Common myeloid progenitor, CD34-positive (primary cell): ENCODE measurements around the gene STX8.
"Not testable (repeated sequence)": the region's sequence is repeated elsewhere in the genome, so short reads cannot be mapped to it uniquely, and the experiment has no call there.

Source experiments
- CTCF ChIA-PET: fragments of 350-600 bp; sonication (Branson Sonifier 250); formaldehyde crosslinking; loops from one replicate; lab custom pipeline; 2021; ENCODE audit warnings: antibody characterized with exemption; lab: Charles Lee
- POLR2A ChIA-PET: fragments of 350-600 bp; sonication (Branson Sonifier 250); formaldehyde crosslinking; loops from one replicate; lab custom pipeline; 2021; ENCODE audit warnings: antibody characterized with exemption; lab: Charles Lee
- DNase-seq, 3 donors: peaks; one replicate each; pipeline versions ENCODE4 v3.0.0 to v3.0.0-alpha.2; 2013
- H3K27ac ChIP-seq, 2 experiments: 1 replicate in 1 of 2; 2 replicates in 1 of 2; pipeline ENCODE4 v1.7.0; 2013; ENCODE audit warnings: inconsistent platforms in 2 of 2, low read length in 2 of 2, mild to moderate bottlenecking in 2 of 2, low read depth in 1 of 2, moderate library complexity in 1 of 2; ENCODE audit not compliant: severe bottlenecking in 2 of 2, insufficient read depth in 1 of 2, poor library complexity in 1 of 2
- H3K27me3 ChIP-seq, 5 experiments: replicated peaks in 2 of 5; 1 replicate in 3 of 5; 2 replicates in 2 of 5; pipeline versions ENCODE4 v1.6.1 to v1.7.0; 2013; ENCODE audit warnings: low read length in 4 of 5, mild to moderate bottlenecking in 2 of 5, moderate library complexity in 2 of 5, inconsistent platforms in 1 of 5; ENCODE audit not compliant: insufficient read depth in 5 of 5, control insufficient read depth in 4 of 5
- H3K36me3 ChIP-seq, 4 experiments: 1 replicate in 2 of 4; 2 replicates in 2 of 4; pipeline versions ENCODE4 v1.6.1 to v1.7.0; 2013; ENCODE audit warnings: low read length in 3 of 4, control low read depth in 1 of 4, mild to moderate bottlenecking in 1 of 4; ENCODE audit not compliant: control insufficient read depth in 4 of 4, insufficient read depth in 4 of 4
- H3K4me1 ChIP-seq, 4 experiments: 1 replicate in 3 of 4; 2 replicates in 1 of 4; pipeline versions ENCODE4 v1.6.1 to v1.7.1; 2013; ENCODE audit warnings: low read length in 3 of 4, mild to moderate bottlenecking in 3 of 4, control low read depth in 1 of 4, inconsistent platforms in 1 of 4, moderate library complexity in 1 of 4; ENCODE audit not compliant: control insufficient read depth in 4 of 4, insufficient read depth in 4 of 4; ENCODE audit errors: control extremely low read depth in 1 of 4
- H3K4me3 ChIP-seq, 7 experiments: 1 replicate in 4 of 7; 2 replicates in 3 of 7; pipeline versions ENCODE4 v1.5.1 to v1.7.0; 2013; ENCODE audit warnings: mild to moderate bottlenecking in 7 of 7, low read length in 6 of 7, moderate library complexity in 6 of 7, inconsistent platforms in 2 of 7, low read depth in 2 of 7, control low read depth in 1 of 7; ENCODE audit not compliant: insufficient read depth in 4 of 7, control insufficient read depth in 1 of 7; ENCODE audit errors: extremely low read depth in 1 of 7
- H3K9me3 ChIP-seq, 5 experiments: 1 replicate in 4 of 5; 2 replicates in 1 of 5; pipeline versions ENCODE4 v1.6.1 to v1.7.1; 2013; ENCODE audit warnings: low read length in 4 of 5, mild to moderate bottlenecking in 2 of 5, inconsistent platforms in 1 of 5, low read depth in 1 of 5, moderate library complexity in 1 of 5; ENCODE audit not compliant: control insufficient read depth in 4 of 5, insufficient read depth in 2 of 5; ENCODE audit errors: control extremely low read depth in 1 of 5
- WGBS: methylation state at CpG from one replicate; pipeline ENCODE4 v1.1.5; 2013; ENCODE audit not compliant: insufficient coverage; 5-methylcytosine and 5-hydroxymethylcytosine counted together

Gene STX8

GRCh38 chr17:9376177-9376576 is 199.4 kb downstream of the STX8 start:
- H3K4me3 ChIP-seq, H3K27ac ChIP-seq, H3K4me1 ChIP-seq, DNase-seq, H3K9me3 ChIP-seq, H3K27me3 ChIP-seq, POLR2A ChIA-PET, H3K36me3 ChIP-seq, CTCF ChIA-PET: not testable (repeated sequence)
- WGBS, result 99% methylated on average over 6 of the region's 9 CpGs

- Histone ChIP-seq H3K27me3 (no peaks in the 10 kb centered on the region), H3K27ac (no peak overlapping the region), H3K36me3 (peaks cover 0 to 2% (median 0%) of the 10 kb centered on the region in 4 experiments), H3K4me3 (no peak overlapping the region), H3K9me3 (peaks cover 0 to under 1% (median 0%) of the 10 kb centered on the region in 5 experiments), H3K4me1 (peaks cover 0 to 13% (median 3%) of the 10 kb centered on the region in 4 experiments)
- DNase-seq, result no peak
- ChIA-PET POLR2A (no interaction called here), CTCF (no interaction called here)
- WGBS, result 100% methylated on average over 2 of the region's 4 CpGs
These were observed 204.6 kb downstream of the STX8 start for GRCh38 chr17:9371019-9371418.

DNA sequence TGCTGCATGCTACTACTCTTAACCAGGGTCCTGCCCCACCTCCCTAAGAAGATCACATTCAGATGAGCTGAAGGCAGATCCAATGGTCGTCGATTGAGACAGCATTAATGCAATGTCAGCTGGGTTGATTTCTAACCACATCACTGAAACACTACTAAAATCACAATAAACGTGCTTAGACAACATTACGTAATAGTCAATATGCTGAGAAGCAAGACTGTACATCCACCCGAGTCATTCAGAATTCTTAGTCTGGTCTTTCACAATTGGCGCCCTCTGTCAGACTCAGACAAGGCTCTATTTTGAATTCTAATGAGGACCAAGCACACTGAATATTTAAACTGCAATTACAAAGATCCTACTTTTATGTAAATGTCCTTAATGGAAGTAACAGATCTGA is 205.2 kb downstream of the STX8 start:
- peaks cover 0 to 13% (median 3%) of the 10 kb centered on the region in 4 experiments for H3K4me1 ChIP-seq

DNA sequence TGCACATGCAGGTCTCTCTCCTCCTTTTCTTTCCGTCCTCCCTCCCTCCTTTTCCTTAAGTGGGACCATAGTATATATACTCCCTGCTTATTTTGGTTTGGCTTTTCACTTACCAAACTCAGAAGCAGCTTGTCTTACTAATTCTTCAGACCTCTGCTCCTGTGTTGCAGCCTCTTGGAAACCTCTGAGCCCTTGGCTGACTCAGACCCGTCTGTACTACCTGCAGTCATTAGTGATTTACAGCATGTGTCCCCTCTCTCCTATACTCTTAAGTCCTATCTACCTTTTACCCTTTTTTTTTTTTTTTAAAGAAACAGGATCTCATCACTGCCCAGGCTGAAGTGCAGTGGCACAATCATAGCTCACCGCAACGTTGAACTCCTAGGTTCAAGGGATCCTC is 207.0 kb downstream of the STX8 start:
- ChIA-PET CTCF (no interaction called here), POLR2A (no interaction called here)
- Histone ChIP-seq H3K27me3 (no peaks in the 10 kb centered on the region), H3K4me3 (no peak overlapping the region), H3K4me1 (peaks cover 0 to 13% (median 3%) of the 10 kb centered on the region in 4 experiments), H3K36me3 (no peaks in the 10 kb centered on the region), H3K9me3 (no peaks in the 10 kb centered on the region), H3K27ac (no peak overlapping the region)
- WGBS, result 95% methylated on average over 4 of the region's 4 CpGs
- DNase-seq, result no peak

More for the DNA sequence above, 205.2 kb downstream of the STX8 start:
- WGBS, result 84% methylated on average over 6 of the region's 6 CpGs
- Histone ChIP-seq H3K36me3 (no peaks in the 10 kb centered on the region), H3K9me3 (no peaks in the 10 kb centered on the region), H3K27ac (no peak overlapping the region), H3K4me3 (no peak overlapping the region), H3K27me3 (no peaks in the 10 kb centered on the region)
- ChIA-PET POLR2A (no interaction called here), CTCF (no interaction called here)
- peak in 2 of 3 donors; percentile 28 to 40 for DNase-seq

DNA sequence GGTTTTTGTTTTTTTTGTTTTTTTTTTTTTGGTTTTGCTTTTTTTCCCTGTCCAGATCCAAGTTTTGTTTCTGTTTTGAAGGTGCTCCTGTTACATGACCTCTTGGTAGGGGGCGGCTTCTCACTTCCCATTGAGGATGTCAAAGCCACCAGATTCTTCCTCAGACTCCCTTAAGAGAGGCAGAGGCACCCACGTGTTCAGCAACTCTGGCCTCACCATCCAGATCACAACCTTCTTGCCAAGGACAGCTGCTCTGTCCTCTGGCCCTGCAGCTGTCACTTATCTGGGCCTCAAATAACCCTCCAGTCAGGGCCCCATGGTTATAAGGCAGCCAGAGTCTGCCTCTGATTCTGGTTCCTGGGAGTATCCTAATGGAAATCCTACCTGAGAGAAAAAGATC is 208.5 kb downstream of the STX8 start:
- 92% methylated on average over 2 of the region's 2 CpGs for WGBS
- ChIA-PET CTCF (no interaction called here), POLR2A (no interaction called here)

DNA sequence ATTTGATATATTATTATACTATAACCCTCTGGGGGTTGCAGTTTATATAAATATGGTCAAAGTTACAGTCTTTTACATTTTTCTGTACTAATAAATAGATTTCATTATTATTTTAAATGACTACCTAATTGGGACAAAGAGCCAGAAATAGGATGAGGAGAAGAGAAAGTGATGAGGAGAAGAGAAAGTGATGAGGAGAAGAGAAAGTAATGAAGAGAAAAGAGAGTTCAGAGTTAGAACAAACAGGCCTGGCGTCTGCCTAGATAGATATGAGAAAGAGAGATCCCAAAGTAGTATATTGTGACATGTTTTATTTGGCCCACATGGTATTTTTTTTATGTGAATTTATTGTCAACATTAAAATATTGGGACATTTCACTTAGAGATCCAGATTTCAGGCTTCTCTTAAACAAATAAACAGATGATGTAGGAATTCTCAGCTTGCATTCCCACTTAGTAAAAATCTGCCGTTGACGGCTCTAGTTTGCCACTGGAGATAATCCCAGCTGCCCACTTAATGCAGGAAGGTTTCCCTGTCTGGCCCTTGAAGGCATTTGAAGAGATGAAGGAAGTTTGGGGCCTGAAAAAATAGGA is 210.7 kb downstream of the STX8 start:
- Histone ChIP-seq H3K27me3 (no peaks in the 10 kb centered on the region), H3K9me3 (no peaks in the 10 kb centered on the region), H3K27ac (no peak overlapping the region), H3K4me1 (peaks cover 0 to 5% (median 2%) of the 10 kb centered on the region in 4 experiments), H3K4me3 (no peak overlapping the region), H3K36me3 (no peaks in the 10 kb centered on the region)
- 97% methylated on average over 3 of the region's 3 CpGs for WGBS
- no peak for DNase-seq
- CTCF ChIA-PET, result no interaction called here
- POLR2A ChIA-PET, result no interaction called here

More for the DNA sequence above, 208.5 kb downstream of the STX8 start:
- no peaks in the 10 kb centered on the region for H3K9me3 ChIP-seq
- no peaks in the 10 kb centered on the region for H3K27me3 ChIP-seq
- DNase-seq, result no peak
- H3K36me3 ChIP-seq, result no peaks in the 10 kb centered on the region
- peaks cover 0 to 13% (median 3%) of the 10 kb centered on the region in 4 experiments for H3K4me1 ChIP-seq
- H3K4me3 ChIP-seq, result no peak overlapping the region
- no peak overlapping the region for H3K27ac ChIP-seq

DNA sequence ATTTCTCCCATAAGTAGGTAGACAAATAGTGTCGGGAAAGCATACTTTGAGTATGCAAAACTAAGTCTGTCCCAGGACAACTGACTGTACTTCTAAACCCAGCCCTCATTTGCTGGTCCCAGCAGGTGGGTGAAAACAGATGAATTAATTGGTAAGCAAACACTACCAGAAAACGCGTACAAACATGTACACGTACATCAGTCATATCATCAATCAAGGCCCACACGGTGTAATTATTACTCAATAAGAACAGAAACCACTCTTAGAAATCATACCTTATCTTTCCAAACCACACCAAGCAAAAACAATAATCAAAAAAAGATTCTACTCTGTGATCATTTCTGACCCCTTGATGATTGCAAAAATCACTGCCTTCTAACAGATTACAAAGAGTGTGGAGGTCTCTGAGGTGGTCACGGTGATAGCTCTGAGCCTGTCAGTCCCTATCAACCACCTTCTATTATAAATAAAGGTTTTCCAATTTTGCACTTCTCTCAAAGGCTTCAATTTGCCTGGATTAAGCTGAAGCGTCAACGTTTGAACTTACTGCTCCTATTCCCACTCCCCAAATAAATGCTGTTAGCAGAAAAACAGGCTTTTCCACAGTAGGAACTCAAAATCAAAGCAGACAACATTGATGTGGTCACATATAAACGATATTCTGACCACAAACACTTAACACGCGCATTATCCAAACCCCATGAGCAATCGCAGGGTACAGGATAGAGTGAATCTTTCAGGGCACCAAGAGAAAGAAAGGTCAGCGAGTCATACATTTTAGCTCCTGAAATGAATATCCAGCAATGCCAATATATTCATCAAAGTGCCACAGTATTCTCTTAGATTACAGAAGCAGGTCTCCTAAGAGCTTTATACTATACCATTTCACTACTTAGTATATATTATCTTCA is 211.9 kb downstream of the STX8 start:
- peaks cover 0 to 2% (median under 1%) of the 10 kb centered on the region in 4 experiments for H3K4me1 ChIP-seq
- 86% methylated on average over 8 of the region's 13 CpGs for WGBS
- CTCF ChIA-PET, result no interaction called here
- H3K9me3 ChIP-seq, result no peaks in the 10 kb centered on the region
- H3K27ac ChIP-seq, result no peak overlapping the region
- H3K4me3 ChIP-seq, result no peak overlapping the region
- no peaks in the 10 kb centered on the region for H3K36me3 ChIP-seq
- DNase-seq, result no peak
- H3K27me3 ChIP-seq, result no peaks in the 10 kb centered on the region
- POLR2A ChIA-PET, result no interaction called here
